Measurements from ENCODE around the gene GATM. TPM values are rescaled to one million over a fixed set of nuclear protein-coding genes. Genes with fewer than 3 reads are reported as not detected.

Gene GATM
- 0.17 and 0.26 TPM in 2 replicates for total RNA-seq
- polyA plus RNA-seq = 0.07 and 0.14 TPM in 2 replicates
- polyA plus RNA-seq (2012) = 0.03 and 0.31 TPM in 2 replicates
- 2.8 TPM in 1 of 2 replicates, not detected in the other for polyA minus RNA-seq (ENCODE audit: low replicate concordance)

- H3K27ac ChIP-seq (ENCODE audit: insufficient read depth, low read length) = no peak within 1 kb of the TSS
- peaks cover 20% of the 10 kb centered on the region for H3K27me3 ChIP-seq (ENCODE audit: control insufficient read depth, insufficient read depth, low read length)
Observed at GRCh38 chr15:45378149-45378912, at the start of gene GATM. Gene GATM (minus strand): TSS chr15:45378544. CDS start chr15:45378453, 91 bp downstream.

GRCh38 chr15:45427085-45427484, 48.7 kb upstream of the GATM start:
- TF ChIP-seq CTCF (conservative IDR thresholded peaks at IDR 0.05 in 1 of 2, IDR thresholded peaks at IDR 0.05 in 1 of 2; ENCODE audit: low read depth in 1 of 2, low read length in 2 of 2) (no peak), EZH2 (IDR thresholded peaks at IDR 0.05; ENCODE audit: low read length, missing control alignments) (no peak)
- Histone ChIP-seq H3K4me2 (ENCODE audit: extremely low read depth, insufficient read depth, low read length) (no peak overlapping the region), H3K4me3 (replicated peaks in 1 of 4; ENCODE audit: control extremely low read depth in 1 of 4, insufficient read depth in 1 of 4, low read depth in 3 of 4, low read length in 4 of 4) (no peak overlapping the region), H4K20me1 (ENCODE audit: control insufficient read depth, extremely low read depth, insufficient read depth, low read length) (no peaks in the 10 kb centered on the region), H3K27me3 (ENCODE audit: control insufficient read depth, insufficient read depth, low read length) (no peaks in the 10 kb centered on the region), H3K9me3 (ENCODE audit: control insufficient read depth, insufficient read depth, low read depth, low read length) (no peaks in the 10 kb centered on the region), H2AFZ (ENCODE audit: low read length) (no peak overlapping the region), H3K79me2 (ENCODE audit: control insufficient read depth, insufficient read depth, low read length) (no peaks in the 10 kb centered on the region), H3K4me1 (ENCODE audit: control insufficient read depth, extremely low read depth, insufficient read depth, low read length) (no peaks in the 10 kb centered on the region), H3K36me3 (ENCODE audit: control insufficient read depth, insufficient read depth, low read length) (no peaks in the 10 kb centered on the region), H3K27ac (ENCODE audit: insufficient read depth, low read length) (no peak overlapping the region), H3K9ac (ENCODE audit: insufficient read depth, low read length) (no peak overlapping the region)
- DNase-seq (ENCODE audit: low read depth in 2 of 2) = no peak

More at GRCh38 chr15:45378149-45378912, at the start of gene GATM:
- H3K4me1 ChIP-seq (ENCODE audit: control insufficient read depth, extremely low read depth, insufficient read depth, low read length) = no peaks in the 10 kb centered on the region
- peak within 1 kb of the TSS; percentile 82 for H3K4me2 ChIP-seq (ENCODE audit: extremely low read depth, insufficient read depth, low read length)
- no peaks in the 10 kb centered on the region for H3K79me2 ChIP-seq (ENCODE audit: control insufficient read depth, insufficient read depth, low read length)
- H4K20me1 ChIP-seq (ENCODE audit: control insufficient read depth, extremely low read depth, insufficient read depth, low read length) = no peaks in the 10 kb centered on the region
- peak; percentile 78 to 85 for DNase-seq (ENCODE audit: low read depth in 2 of 2)
- peak; percentile 46 to 58 for TF ChIP-seq CTCF (conservative IDR thresholded peaks at IDR 0.05 in 1 of 2, IDR thresholded peaks at IDR 0.05 in 1 of 2; ENCODE audit: low read depth in 1 of 2, low read length in 2 of 2)
- TF ChIP-seq EZH2 (IDR thresholded peaks at IDR 0.05; ENCODE audit: low read length, missing control alignments) = no peak
- no peak within 1 kb of the TSS for H3K9ac ChIP-seq (ENCODE audit: insufficient read depth, low read length)
- peak within 1 kb of the TSS; percentile 24 to 53 (median 40) for H3K4me3 ChIP-seq (replicated peaks in 1 of 4; ENCODE audit: control extremely low read depth in 1 of 4, insufficient read depth in 1 of 4, low read depth in 3 of 4, low read length in 4 of 4)
- H2AFZ ChIP-seq (ENCODE audit: low read length) = peak within 1 kb of the TSS; percentile 55
- H3K36me3 ChIP-seq (ENCODE audit: control insufficient read depth, insufficient read depth, low read length) = no peaks in the 10 kb centered on the region
- no peaks in the 10 kb centered on the region for H3K9me3 ChIP-seq (ENCODE audit: control insufficient read depth, insufficient read depth, low read depth, low read length)

DNA sequence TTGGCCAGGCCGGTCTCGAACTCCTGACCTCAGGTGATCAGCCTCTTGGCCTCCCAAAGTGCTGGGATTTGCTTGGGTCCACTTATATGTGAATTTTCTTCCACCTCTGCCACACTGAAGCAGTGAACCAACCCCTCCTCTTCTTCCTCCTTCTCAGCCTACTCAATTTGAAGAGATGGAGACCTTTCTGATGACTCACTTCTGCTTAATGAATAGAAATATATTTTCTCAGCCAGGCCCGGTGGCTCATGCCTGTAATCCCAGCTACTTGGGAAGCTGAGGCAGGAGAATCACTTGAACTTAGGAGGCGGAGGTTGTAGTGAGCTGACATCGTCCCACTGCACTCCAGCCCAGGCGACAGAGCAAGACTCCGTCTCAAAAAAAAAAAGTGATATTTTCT, 46.8 kb upstream of the GATM start:
- H3K4me2 ChIP-seq (ENCODE audit: extremely low read depth, insufficient read depth, low read length) = no peak overlapping the region
- H3K36me3 ChIP-seq (ENCODE audit: control insufficient read depth, insufficient read depth, low read length) = no peaks in the 10 kb centered on the region
- H3K9ac ChIP-seq (ENCODE audit: insufficient read depth, low read length) = no peak overlapping the region
- no peak for TF ChIP-seq EZH2 (IDR thresholded peaks at IDR 0.05; ENCODE audit: low read length, missing control alignments)
- TF ChIP-seq CTCF (conservative IDR thresholded peaks at IDR 0.05 in 1 of 2, IDR thresholded peaks at IDR 0.05 in 1 of 2; ENCODE audit: low read depth in 1 of 2, low read length in 2 of 2) = no peak
- no peaks in the 10 kb centered on the region for H3K4me1 ChIP-seq (ENCODE audit: control insufficient read depth, extremely low read depth, insufficient read depth, low read length)
- DNase-seq (ENCODE audit: low read depth in 2 of 2) = peak in 1 of 2 donors; percentile 74
- H3K79me2 ChIP-seq (ENCODE audit: control insufficient read depth, insufficient read depth, low read length) = no peaks in the 10 kb centered on the region
- H2AFZ ChIP-seq (ENCODE audit: low read length) = no peak overlapping the region
- no peak overlapping the region for H3K4me3 ChIP-seq (replicated peaks in 1 of 4; ENCODE audit: control extremely low read depth in 1 of 4, insufficient read depth in 1 of 4, low read depth in 3 of 4, low read length in 4 of 4)
- H3K27me3 ChIP-seq (ENCODE audit: control insufficient read depth, insufficient read depth, low read length) = no peaks in the 10 kb centered on the region
- no peaks in the 10 kb centered on the region for H3K9me3 ChIP-seq (ENCODE audit: control insufficient read depth, insufficient read depth, low read depth, low read length)
- H3K27ac ChIP-seq (ENCODE audit: insufficient read depth, low read length) = no peak overlapping the region
- H4K20me1 ChIP-seq (ENCODE audit: control insufficient read depth, extremely low read depth, insufficient read depth, low read length) = no peaks in the 10 kb centered on the region
